Osteocyte (in vitro differentiated cells): ENCODE data around the gene VAMP7. TPM values are rescaled to one million over a fixed set of nuclear protein-coding genes. Genes with fewer than 3 reads are reported as not detected.

ENCODE experiments used
- DNase-seq: peaks from one replicate; pipeline ENCODE4 v3.0.0; 2021; ENCODE audit warnings: mixed read lengths; ENCODE audit not compliant: unreplicated experiment; ENCODE audit errors: extremely low spot score
- H3K27ac Mint-ChIP-seq: one replicate; pipeline ENCODE4 v1.8.0; 2021; ENCODE audit warnings: mild to moderate bottlenecking, mixed read lengths; ENCODE audit not compliant: unreplicated experiment
- H3K27me3 Mint-ChIP-seq: one replicate; pipeline ENCODE4 v1.8.0; 2021; ENCODE audit warnings: mixed read lengths; ENCODE audit not compliant: unreplicated experiment
- H3K36me3 Mint-ChIP-seq: one replicate; pipeline ENCODE4 v1.8.0; 2021; ENCODE audit warnings: mixed read lengths; ENCODE audit not compliant: unreplicated experiment
- H3K4me1 Mint-ChIP-seq: one replicate; pipeline ENCODE4 v1.8.0; 2021; ENCODE audit warnings: mixed read lengths; ENCODE audit not compliant: unreplicated experiment
- H3K4me3 Mint-ChIP-seq: one replicate; pipeline ENCODE4 v1.8.0; 2021; ENCODE audit warnings: mild to moderate bottlenecking, moderate library complexity, mixed read lengths; ENCODE audit not compliant: unreplicated experiment
- H3K9me3 Mint-ChIP-seq: one replicate; pipeline ENCODE4 v1.8.0; 2021; ENCODE audit warnings: mixed read lengths; ENCODE audit not compliant: unreplicated experiment
- CTCF ChIP-seq: fragments of 200-600 bp; sonication (generic); IDR thresholded peaks from 2 replicates; pipeline ENCODE4 v1.5.0; 2021; ENCODE audit warnings: antibody characterized with exemption, mild to moderate bottlenecking, moderate library complexity
- total RNA-seq: library from RNA; stranded (reverse); gene quantifications from 2 replicates; pipeline ENCODE4 v1.2.1, GENCODE V29; 2021

Gene VAMP7
- total RNA-seq, 1 donor from 2014 or later, result 36.4 TPM

GRCh38 chrX:155888139-155888538 lies 7.0 kb downstream of the VAMP7 start:
- peaks cover 11% of the 10 kb centered on the region for H3K4me1 Mint-ChIP-seq
- H3K27me3 Mint-ChIP-seq, result no peaks in the 10 kb centered on the region
- H3K36me3 Mint-ChIP-seq, result peaks cover 12% of the 10 kb centered on the region
- H3K27ac Mint-ChIP-seq, result peak overlapping the region; percentile 63
- H3K9me3 Mint-ChIP-seq, result peaks cover 14% of the 10 kb centered on the region
- no peak overlapping the region for H3K4me3 Mint-ChIP-seq
- no peak for DNase-seq
- TF ChIP-seq CTCF, result no peak

- TF ChIP-seq CTCF, result no peak
- H3K27me3 Mint-ChIP-seq, result no peaks in the 10 kb centered on the region
- peaks cover 13% of the 10 kb centered on the region for H3K36me3 Mint-ChIP-seq
- no peak overlapping the region for H3K27ac Mint-ChIP-seq
- DNase-seq, result no peak
- H3K4me1 Mint-ChIP-seq, result peaks cover 11% of the 10 kb centered on the region
- peaks cover 15% of the 10 kb centered on the region for H3K9me3 Mint-ChIP-seq
- no peak overlapping the region for H3K4me3 Mint-ChIP-seq
These were observed 8.2 kb downstream of the VAMP7 start for GRCh38 chrX:155889328-155889727.

DNA sequence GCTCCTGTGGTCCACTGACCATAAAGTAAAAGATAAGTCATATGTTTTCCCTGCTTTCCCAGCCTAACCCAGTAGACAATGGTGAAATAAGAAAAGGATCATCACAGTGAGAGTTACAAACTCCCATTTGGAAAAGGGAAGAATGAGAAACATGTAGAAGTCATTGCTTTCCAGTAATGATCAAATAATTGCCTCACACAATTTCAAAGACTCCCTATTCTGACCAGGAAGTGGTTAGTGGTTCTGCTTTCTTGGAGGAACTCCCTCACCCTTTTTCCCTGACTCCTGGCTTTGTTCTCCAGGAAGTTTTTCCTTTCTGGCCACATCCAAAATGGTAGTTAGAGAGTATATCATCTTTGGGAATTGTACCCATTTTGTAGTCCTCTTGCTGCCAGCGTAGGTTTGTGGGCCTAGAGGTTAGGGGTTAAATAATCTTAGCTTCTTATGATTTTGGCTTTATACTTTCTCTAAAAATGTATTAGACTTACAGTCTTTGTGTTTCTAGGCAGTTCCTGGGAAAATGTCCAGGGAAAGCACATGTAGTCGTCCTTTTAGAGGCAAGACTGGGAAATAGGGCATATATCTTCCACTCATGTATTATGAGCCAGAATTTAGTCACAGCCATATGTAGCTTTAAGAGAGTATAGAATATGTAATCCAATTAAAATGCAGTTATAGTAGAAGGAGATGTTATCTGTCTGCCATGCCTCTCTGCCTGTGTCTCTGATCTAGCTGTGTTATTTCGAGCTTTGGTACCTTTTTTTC lies 10.5 kb downstream of the VAMP7 start:
- Mint-ChIP-seq H3K4me3 (no peak overlapping the region), H3K9me3 (peaks cover 12% of the 10 kb centered on the region), H3K27me3 (no peaks in the 10 kb centered on the region), H3K36me3 (peaks cover 21% of the 10 kb centered on the region), H3K27ac (no peak overlapping the region), H3K4me1 (peaks cover 11% of the 10 kb centered on the region)
- no peak for DNase-seq
- TF ChIP-seq CTCF, result no peak

GRCh38 chrX:155893521-155893920 lies 12.4 kb downstream of the VAMP7 start:
- TF ChIP-seq CTCF, result no peak
- Mint-ChIP-seq H3K36me3 (peaks cover 27% of the 10 kb centered on the region), H3K4me1 (peaks cover 3% of the 10 kb centered on the region), H3K27me3 (no peaks in the 10 kb centered on the region), H3K27ac (no peak overlapping the region), H3K9me3 (peaks cover 18% of the 10 kb centered on the region), H3K4me3 (no peak overlapping the region)
- no peak for DNase-seq

GRCh38 chrX:155896512-155896911 lies 15.4 kb downstream of the VAMP7 start:
- Mint-ChIP-seq H3K36me3 (peaks cover 31% of the 10 kb centered on the region), H3K9me3 (peaks cover 18% of the 10 kb centered on the region), H3K27ac (no peak overlapping the region), H3K4me1 (no peaks in the 10 kb centered on the region), H3K27me3 (no peaks in the 10 kb centered on the region), H3K4me3 (no peak overlapping the region)
- no peak for TF ChIP-seq CTCF
- DNase-seq, result no peak
